GM10248 (cell line): ENCODE data around the gene SIGLEC9.

Experiments used
- CTCF ChIA-PET: fragments of 300-600 bp; sonication (Branson Sonifier 250); formaldehyde crosslinking; extraction: SDS; loops from one replicate; lab custom pipeline; 2021; ENCODE audit warnings: antibody characterized with exemption; lab: Yijun Ruan, JAX
- POLR2A ChIA-PET: fragments of 350-650 bp; sonication (Branson Sonifier 250); formaldehyde crosslinking; extraction: SDS; loops from one replicate; lab custom pipeline; 2020; ENCODE audit warnings: antibody characterized with exemption; lab: Yijun Ruan, JAX
- DNase-seq: peaks from one replicate; pipeline ENCODE4 v3.0.0; 2012; ENCODE audit errors: extremely low spot score
- CTCF ChIP-seq: IDR thresholded peaks from 2 replicates; pipeline ENCODE4 v1.5.1; 2012; ENCODE audit warnings: mild to moderate bottlenecking, low read depth; ENCODE audit errors: extremely low read depth, missing control alignments, control extremely low read depth

SIGLEC9 gene

GRCh38 chr19:51131780-51132680 is 7.3 kb downstream of the SIGLEC9 start:
- POLR2A ChIA-PET: no interaction called here
- DNase-seq: peak; percentile 52
- TF ChIP-seq CTCF: peak; percentile 21
- CTCF ChIA-PET: interaction anchor here (1.1 to 1.3 kb wide), 2 partner anchors 25 to 27 kb away, joined by 3 to 4 read pairs; no protein-coding TSS in a partner anchor

- no peak for TF ChIP-seq CTCF
- DNase-seq: no peak
- POLR2A ChIA-PET: no interaction called here
- CTCF ChIA-PET: interaction anchor here (0.9 to 1.9 kb wide), 4 partner anchors 11 to 213 kb away, joined by 3 to 5 read pairs (median 3); no protein-coding TSS in a partner anchor
Observed at GRCh38 chr19:51135004-51135403, 10.3 kb downstream of the SIGLEC9 start.

DNA sequence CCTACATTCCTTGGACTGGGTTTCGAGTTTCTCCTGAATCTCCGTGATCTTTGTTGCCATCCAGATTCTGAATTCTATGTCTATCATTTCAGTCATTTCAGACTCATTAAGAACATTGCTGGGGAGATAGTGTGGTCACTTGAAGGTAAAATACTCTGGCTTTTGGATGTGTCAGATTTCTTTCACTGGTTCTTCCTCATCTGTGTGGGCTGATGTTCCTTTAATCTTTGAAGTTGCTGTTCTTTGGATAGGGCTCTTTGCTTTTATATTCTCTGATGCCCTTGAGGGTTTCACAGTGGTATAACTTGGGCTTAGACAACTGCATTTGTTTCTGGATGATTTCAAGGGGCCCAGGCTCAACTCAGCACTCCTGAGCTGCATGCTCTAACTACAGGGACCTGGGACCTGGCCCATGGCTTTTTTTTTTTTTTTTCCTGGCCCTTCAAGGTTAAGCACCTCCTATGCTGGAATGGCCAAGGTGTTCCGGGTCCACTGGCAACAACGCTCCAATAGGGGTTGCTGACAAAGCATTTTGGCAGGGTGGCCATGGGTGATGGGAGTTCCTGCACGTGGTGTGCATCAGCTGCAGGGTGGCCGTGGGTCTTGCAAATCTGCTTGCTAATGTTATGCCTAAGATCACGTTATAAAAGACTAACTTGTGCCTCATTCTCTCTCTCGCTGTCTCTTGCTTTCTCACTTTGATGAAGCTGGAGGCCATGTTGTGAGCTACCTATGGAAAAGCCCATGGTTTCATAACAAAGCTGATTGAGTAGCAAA is 11.5 kb downstream of the SIGLEC9 start:
- CTCF ChIA-PET: no interaction called here
- TF ChIP-seq CTCF: no peak
- no peak for DNase-seq
- POLR2A ChIA-PET: no interaction called here

DNA sequence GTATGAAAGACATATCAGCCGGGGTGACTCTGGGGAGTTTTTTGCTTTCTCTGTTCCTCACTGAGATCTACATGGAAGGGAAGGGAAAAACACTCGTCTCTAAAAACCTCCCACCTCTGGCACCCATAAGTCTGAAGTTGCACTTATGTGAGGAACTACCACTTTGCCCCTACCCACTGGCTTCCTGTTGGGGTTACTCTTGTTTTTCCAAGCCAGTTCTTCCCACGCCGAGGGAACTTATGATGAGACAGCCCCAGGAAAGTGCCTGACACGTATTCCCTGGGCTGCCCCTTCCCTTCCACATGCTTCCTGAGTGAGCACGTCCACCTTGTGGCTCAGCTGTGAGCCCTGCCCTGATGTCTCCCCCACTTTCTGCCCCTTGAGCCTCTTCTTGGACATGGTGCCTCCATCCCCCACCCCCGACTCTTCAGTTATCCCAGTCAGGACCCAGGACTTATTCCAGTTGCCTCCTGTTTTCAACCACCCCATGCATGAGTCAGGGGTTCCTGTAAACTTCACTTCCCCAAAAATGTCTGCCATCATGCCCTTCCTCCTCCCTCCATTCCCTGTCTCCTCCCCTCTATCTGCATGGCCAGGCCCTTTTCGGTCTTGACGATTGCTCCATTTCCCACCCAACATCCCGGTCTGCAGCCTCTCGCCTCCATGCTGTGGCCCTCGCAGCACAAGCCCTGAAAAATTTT is 12.3 kb downstream of the SIGLEC9 start:
- no peak for TF ChIP-seq CTCF
- DNase-seq: no peak
- CTCF ChIA-PET: interaction anchor here (1.6 to 1.7 kb wide), 2 partner anchors 11 to 21 kb away, joined by 3 to 9 read pairs; no protein-coding TSS in a partner anchor

DNA sequence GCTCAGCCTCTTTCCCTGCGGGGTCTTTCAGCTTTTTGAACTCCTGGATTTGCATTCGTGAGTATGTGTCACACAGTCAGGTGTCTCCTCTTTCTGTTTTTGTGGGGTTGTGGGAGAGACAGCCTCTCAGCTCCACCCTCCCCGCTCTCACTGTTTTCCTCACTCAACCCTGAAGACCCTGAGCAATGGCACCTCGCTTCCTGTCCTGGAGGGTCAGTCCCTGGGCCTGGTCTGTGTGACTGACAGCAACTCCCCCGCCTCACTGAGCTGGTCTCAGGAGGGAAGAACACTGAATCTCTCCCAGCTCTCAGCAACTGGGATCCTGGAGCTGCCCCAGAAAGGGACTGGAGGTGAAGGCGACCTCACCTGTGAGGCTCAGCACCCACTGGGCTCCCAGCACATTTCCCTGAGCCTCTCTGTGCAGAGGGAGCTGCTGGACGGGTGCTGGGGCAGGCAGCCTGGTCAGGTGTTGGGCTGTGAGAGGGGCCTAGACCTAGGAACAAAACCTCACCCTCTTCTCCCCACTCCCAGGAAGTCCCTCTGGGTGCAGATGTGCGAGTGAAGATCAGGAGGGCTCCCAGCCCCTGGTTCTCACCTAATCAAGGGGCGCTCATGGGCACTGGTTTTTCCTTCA is 13.2 kb downstream of the SIGLEC9 start:
- ChIA-PET POLR2A (no interaction called here), CTCF (interaction anchor here (1.6 to 1.7 kb wide), 2 partner anchors 10 to 20 kb away, joined by 3 to 9 read pairs; no protein-coding TSS in a partner anchor)
- TF ChIP-seq CTCF: no peak
- no peak for DNase-seq

More for the DNA sequence above, 12.3 kb downstream of the SIGLEC9 start:
- POLR2A ChIA-PET: no interaction called here
